Upper lobe of left lung (tissue), 6 donors: ENCODE measurements around the gene AUP1. TPM values are rescaled to one million over a fixed set of nuclear protein-coding genes. Genes with fewer than 3 reads are reported as not detected.

Experiments used
- ATAC-seq, 2 donors: fragments of 200-7000 bp; cut with Tn5 transposase; one replicate each; pipeline ENCODE4 v1.9.1; 2022; ENCODE audit warnings: mild to moderate bottlenecking in 2 of 2, moderate library complexity in 2 of 2; ENCODE audit not compliant: low FRiP score in 2 of 2
- DNase-seq, 2 donors: peaks; one replicate each; pipeline ENCODE4 v3.0.0-alpha.2; 2019 to 2020
- H3K27ac ChIP-seq, 4 donors: fragments of 200-600 bp; sonication (generic); one replicate each; pipeline ENCODE4 v1.5.1; 2016 to 2019
- H3K27me3 ChIP-seq, 4 donors: fragments of 200-600 bp; sonication (generic); one replicate each; pipeline ENCODE4 v1.5.1; 2017 to 2019
- H3K36me3 ChIP-seq, 4 donors: fragments of 200-600 bp; sonication (generic); one replicate each; pipeline ENCODE4 v1.5.1; 2016 to 2019
- H3K4me1 ChIP-seq, 4 donors: fragments of 200-600 bp; sonication (generic); one replicate each; pipeline ENCODE4 v1.5.1; 2018 to 2019
- H3K4me3 ChIP-seq, 4 donors: fragments of 200-600 bp; sonication (generic); one replicate each; pipeline ENCODE4 v1.5.1; 2017 to 2019; ENCODE audit warnings: mild to moderate bottlenecking in 2 of 4, moderate library complexity in 1 of 4
- H3K9me3 ChIP-seq, 4 donors: fragments of 200-600 bp; sonication (generic); one replicate each; pipeline ENCODE4 v1.5.1; 2018 to 2019
- CTCF ChIP-seq, 6 experiments: fragments of 450-650 bp in 4 of 6; fragments of 200-600 bp in 2 of 6; sonication (generic) in 2 of 6; IDR thresholded peaks; one replicate each; pipeline ENCODE4 v1.5.1; 2016 to 2019; ENCODE audit warnings: antibody characterized with exemption in 6 of 6
- EP300 ChIP-seq, 4 donors: sonication (generic); formaldehyde crosslinking; IDR thresholded peaks; one replicate each; pipeline ENCODE4 v1.5.1; 2017; ENCODE audit warnings: antibody characterized with exemption in 4 of 4, control low read depth in 2 of 4
- POLR2A ChIP-seq, 4 donors: fragments of 450-650 bp; IDR thresholded peaks; one replicate each; pipeline ENCODE4 v1.5.1; 2016 to 2017; ENCODE audit warnings: antibody characterized with exemption in 4 of 4, mild to moderate bottlenecking in 2 of 4
- POLR2AphosphoS5 ChIP-seq, 2 donors: sonication (generic); formaldehyde crosslinking; IDR thresholded peaks; one replicate each; pipeline ENCODE4 v1.5.1; 2017; ENCODE audit warnings: antibody characterized with exemption in 2 of 2
- WGBS, 2 donors: methylation state at CpG; one replicate each; pipeline ENCODE4 v1.1.5; 2017 to 2018; 5-methylcytosine and 5-hydroxymethylcytosine counted together
- total RNA-seq, 6 donors: library from RNA; depleted of rRNA in 4 of 6; stranded (reverse); fragments of >200 nt in 4 of 6; gene quantifications; one replicate each; pipeline versions ENCODE4 v1.1.0 to v1.2.1, GENCODE V29; 2016 to 2021
- donor health status: DM: no; HTN: no; CAD: no; lungs with moderate emphysema.
- donor health status: DM: no; HTN: yes; CAD: no; lungs with severe emphysema.

Gene AUP1
- total RNA-seq, 6 donors from 2014 or later, result 93.4 to 337 (median 125) TPM

DNA sequence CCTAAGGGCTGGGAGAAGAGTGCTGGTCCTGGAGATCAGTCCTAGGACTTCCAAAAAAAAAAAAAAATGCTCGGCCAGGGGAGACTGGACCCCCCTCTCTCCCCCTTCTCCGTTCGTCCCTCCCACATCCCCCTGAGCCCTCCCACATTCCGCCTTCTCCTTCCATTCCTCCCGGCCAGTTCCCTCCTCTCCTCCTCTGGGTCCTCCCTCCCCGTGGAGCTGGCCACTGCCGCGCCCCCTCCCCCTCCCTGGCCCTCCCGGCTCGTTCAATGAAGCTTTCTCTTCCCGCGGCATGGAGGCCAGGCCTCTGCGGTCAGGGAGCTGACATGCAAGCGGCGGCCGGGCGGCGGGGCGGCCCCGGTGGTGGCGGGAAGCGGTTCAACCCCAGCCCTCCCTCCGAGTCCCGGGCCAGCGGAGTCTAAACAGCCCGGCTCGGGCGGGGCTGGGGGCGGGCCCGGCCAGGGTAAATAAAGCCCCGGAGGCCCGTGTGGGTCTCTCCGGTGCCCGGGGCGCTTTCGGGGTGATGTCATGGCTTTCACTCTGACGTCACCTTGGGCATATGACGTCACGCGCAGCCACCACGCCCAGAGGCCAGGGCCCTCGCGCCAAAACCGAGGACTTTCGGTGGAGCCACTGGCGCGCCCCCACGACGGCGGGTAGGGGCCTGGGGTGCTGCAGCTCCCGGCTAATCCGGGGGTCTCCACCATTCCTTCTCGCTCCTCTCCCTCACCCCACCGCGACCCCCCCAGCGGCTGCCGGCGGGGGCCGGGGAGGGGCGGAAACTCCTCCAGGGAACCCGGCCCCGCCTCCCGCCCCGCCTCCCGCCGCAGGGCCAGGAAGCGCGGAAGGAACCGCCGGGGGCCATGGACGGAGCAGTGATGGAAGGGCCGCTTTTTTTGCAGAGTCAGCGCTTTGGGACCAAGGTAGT lies 24.6 kb upstream of the AUP1 start, which contains the start of the genes DOK1 and LOXL3:
TSS of gene DOK1 (plus strand) at position 829 of the 928 bp plus-strand sequence. CDS start at position 864, 35 bp downstream.
TSS of gene LOXL3 (minus strand) at position 51 of the 928 bp plus-strand sequence. CDS start 1,308 bp downstream, outside the sequence.
- no peaks in the 10 kb centered on the region for H3K9me3 ChIP-seq
- peak within 1 kb of the TSS; percentile 68 to 97 (median 72) for H3K4me3 ChIP-seq
- peak in 2 of 4 donors; percentile 40 to 55 for TF ChIP-seq POLR2A (IDR thresholded peaks at IDR 0.05)
- TF ChIP-seq EP300 (IDR thresholded peaks at IDR 0.05), result no peak
- peak in 1 of 6 experiments; percentile 25 for TF ChIP-seq CTCF (IDR thresholded peaks at IDR 0.05)
- peak in 1 of 2 donors; percentile 51 for TF ChIP-seq POLR2AphosphoS5 (IDR thresholded peaks at IDR 0.05)
- H3K27me3 ChIP-seq, result no peaks in the 10 kb centered on the region
- peaks cover 0 to 9% (median 7%) of the 10 kb centered on the region in 4 donors for H3K36me3 ChIP-seq
- WGBS, 2 donors, result 2% methylated on average over 28 to 48 of the region's 73 CpGs
- H3K4me1 ChIP-seq, result peaks cover 18 to 37% (median 21%) of the 10 kb centered on the region in 4 donors
- H3K27ac ChIP-seq, result peak within 1 kb of the TSS; percentile 87 to 89 (median 88)
- DNase-seq (peak; percentile 92 to 98), ATAC-seq (peak; percentile 92 to 94)

GRCh38 chr2:74552914-74553811 lies 23.7 kb upstream of the AUP1 start:
- ATAC-seq, result no peak
- Histone ChIP-seq H3K27ac (peak overlapping the region in 2 of 4 donors; percentile 88 to 89), H3K4me1 (peaks cover 21 to 47% (median 24%) of the 10 kb centered on the region in 4 donors), H3K4me3 (peak overlapping the region in 3 of 4 donors; percentile 70 to 97 (median 73)), H3K9me3 (no peaks in the 10 kb centered on the region), H3K27me3 (no peaks in the 10 kb centered on the region), H3K36me3 (peaks cover 0 to 9% (median 7%) of the 10 kb centered on the region in 4 donors)
- WGBS, 2 donors, result 57 to 58% methylated on average over 19 to 26 of the region's 27 CpGs
- no peak for TF ChIP-seq POLR2AphosphoS5 (IDR thresholded peaks at IDR 0.05)
- peak in 1 of 2 donors; percentile 58 for DNase-seq

DNA sequence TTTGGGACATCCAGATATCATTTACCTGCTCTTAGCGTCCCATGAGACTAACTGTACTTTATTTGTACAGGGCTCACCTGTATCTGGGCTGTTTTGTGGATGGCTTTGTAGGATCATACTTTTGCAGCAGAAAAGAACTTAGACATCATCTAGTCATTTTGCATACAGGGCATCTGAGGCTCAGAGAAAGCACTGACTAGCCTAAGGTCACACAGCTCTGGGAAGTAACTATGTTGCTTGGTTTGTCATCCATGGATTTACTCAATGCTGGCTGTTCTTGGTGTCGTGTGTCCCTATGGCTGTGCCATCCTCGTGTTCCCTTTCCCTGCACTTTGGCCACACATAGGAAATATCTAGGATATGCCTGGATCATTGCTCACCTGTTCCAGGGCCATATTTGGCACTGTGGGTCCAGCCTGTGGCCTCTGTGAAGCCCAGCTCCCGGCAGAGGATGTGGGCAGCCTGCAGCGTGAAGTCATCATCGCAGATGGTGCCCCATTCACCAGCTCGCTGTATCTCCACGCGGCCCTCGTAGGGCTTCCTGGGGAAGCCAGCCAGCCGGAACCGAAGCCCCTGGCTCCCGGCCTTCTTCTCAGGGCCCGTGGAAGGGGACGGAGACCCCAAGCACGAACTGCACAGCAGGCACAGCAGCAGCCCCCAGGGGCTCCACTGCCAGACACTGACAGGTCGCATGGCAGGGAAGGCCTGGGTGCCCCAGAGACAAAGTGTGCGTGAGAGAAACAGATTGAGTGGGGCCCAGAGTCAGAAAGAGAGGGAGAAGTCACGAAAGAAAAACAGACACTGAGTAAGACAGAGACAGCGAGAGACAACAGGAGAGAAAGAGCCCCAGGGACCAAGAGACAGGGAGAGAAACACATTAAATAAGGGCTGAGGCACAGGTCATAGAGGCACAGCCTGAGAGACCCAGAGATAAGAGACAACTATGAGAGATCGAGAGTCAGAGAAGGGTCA lies 22.7 kb upstream of the AUP1 start:
- H3K4me3 ChIP-seq, result no peak overlapping the region
- TF ChIP-seq POLR2AphosphoS5 (IDR thresholded peaks at IDR 0.05), result no peak
- no peak for TF ChIP-seq POLR2A (IDR thresholded peaks at IDR 0.05)
- no peak for TF ChIP-seq EP300 (IDR thresholded peaks at IDR 0.05)
- no peak for TF ChIP-seq CTCF (IDR thresholded peaks at IDR 0.05)
- 77 to 82% methylated on average over 12 to 16 of the region's 21 CpGs for WGBS, 2 donors
- H3K27me3 ChIP-seq, result no peaks in the 10 kb centered on the region
- DNase-seq (peak in 1 of 2 donors; percentile 42), ATAC-seq (no peak)
- no peaks in the 10 kb centered on the region for H3K9me3 ChIP-seq
- H3K36me3 ChIP-seq, result peaks cover 0 to 9% (median 7%) of the 10 kb centered on the region in 4 donors
- H3K27ac ChIP-seq, result no peak overlapping the region
- peaks cover 21 to 47% (median 24%) of the 10 kb centered on the region in 4 donors for H3K4me1 ChIP-seq

DNA sequence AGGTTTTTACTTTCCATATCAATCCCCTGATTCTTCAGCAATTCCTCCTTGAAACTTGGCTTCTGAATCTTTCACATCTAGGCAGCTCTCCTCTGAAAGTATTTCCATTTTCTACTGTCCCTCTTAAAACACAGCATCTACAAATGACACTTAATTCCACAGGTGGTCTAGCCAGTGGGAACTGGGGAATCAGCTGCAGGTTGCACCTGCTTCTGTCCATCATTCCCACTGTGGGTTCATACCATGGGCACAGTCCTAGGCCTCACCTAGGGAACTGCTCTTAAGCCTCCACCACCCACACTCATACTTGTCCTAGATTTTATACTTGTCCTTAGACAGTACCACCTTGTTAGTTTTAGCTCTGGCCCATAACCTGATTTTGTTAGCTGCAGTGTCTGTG lies 22.0 kb upstream of the AUP1 start:
- peaks cover 21 to 45% (median 24%) of the 10 kb centered on the region in 4 donors for H3K4me1 ChIP-seq
- DNase-seq (no peak), ATAC-seq (no peak)
- no peaks in the 10 kb centered on the region for H3K9me3 ChIP-seq
- TF ChIP-seq POLR2AphosphoS5 (IDR thresholded peaks at IDR 0.05) (no peak), CTCF (IDR thresholded peaks at IDR 0.05) (no peak), EP300 (IDR thresholded peaks at IDR 0.05) (no peak), POLR2A (IDR thresholded peaks at IDR 0.05) (no peak)
- H3K4me3 ChIP-seq, result no peak overlapping the region
- H3K36me3 ChIP-seq, result peaks cover 0 to 3% (median 1%) of the 10 kb centered on the region in 4 donors
- H3K27me3 ChIP-seq, result no peaks in the 10 kb centered on the region
- no peak overlapping the region for H3K27ac ChIP-seq
